Caki2 (cell line): Measurements from ENCODE around the gene RBM20. TPM values are rescaled to one million over a fixed set of nuclear protein-coding genes. Genes with fewer than 3 reads are reported as not detected.
"Not testable (repeated sequence)": the region's sequence is repeated elsewhere in the genome, so short reads cannot be mapped to it uniquely, and the experiment has no call there.

Source experiments
- DNase-seq: peaks from one replicate; pipeline ENCODE4 v3.0.0-alpha.2; 2015; ENCODE audit warnings: low read depth
- in situ Hi-C: cut with HindIII; loops from 2 replicates; pipeline ENCODE4 v1.10.0; 2016; ENCODE audit warnings: low sequenced_read_pairs, low pct_unique_long_range_greater_than_20kb, mixed read lengths
- total RNA-seq: library from RNA; depleted of rRNA; stranded (reverse); fragments of >200 nt; shearing (Covaris generic); gene quantifications from 2 replicates; pipeline ENCODE4 v1.2.3, GENCODE V29; 2014; ENCODE audit warnings: low replicate concordance

Gene RBM20
- total RNA-seq, 1 experiment from 2014 or later, result 7.7 TPM

- DNase-seq, result no peak
- in situ Hi-C loops, result no loop called here
Observed at GRCh38 chr10:110642204-110643034, 1.7 kb upstream of the RBM20 start.

- in situ Hi-C loops, result no loop called here
- no peak for DNase-seq
Observed at GRCh38 chr10:110643035-110643652, 992 bp upstream of the RBM20 start.

- peak; percentile 55 for DNase-seq
- in situ Hi-C loops, result no loop called here
Observed at GRCh38 chr10:110644598-110645462, 694 bp downstream of the RBM20 start.

- DNase-seq, result peak; percentile 57
- in situ Hi-C loops, result no loop called here
Observed at GRCh38 chr10:110646417-110647135, 2.4 kb downstream of the RBM20 start.

GRCh38 chr10:110647136-110647430 lies 2.9 kb downstream of the RBM20 start:
- in situ Hi-C loops, result no loop called here
- no peak for DNase-seq

GRCh38 chr10:110648692-110649346 lies 4.7 kb downstream of the RBM20 start:
- in situ Hi-C loops, result no loop called here
- DNase-seq, result no peak

GRCh38 chr10:110649347-110650264 lies 5.5 kb downstream of the RBM20 start:
- no peak for DNase-seq
- in situ Hi-C loops, result no loop called here

- in situ Hi-C loops, result no loop called here
- no peak for DNase-seq
Observed at GRCh38 chr10:110650265-110650668, 6.1 kb downstream of the RBM20 start.

- in situ Hi-C loops, result no loop called here
- DNase-seq, result peak; percentile 77
Observed at GRCh38 chr10:110651044-110651958, 7.2 kb downstream of the RBM20 start.

- no peak for DNase-seq
- in situ Hi-C loops, result no loop called here
Observed at GRCh38 chr10:110652475-110653118, 8.5 kb downstream of the RBM20 start.

- in situ Hi-C loops, result no loop called here
- no peak for DNase-seq
Observed at GRCh38 chr10:110655320-110655719, 11.2 kb downstream of the RBM20 start.

- no peak for DNase-seq
- in situ Hi-C loops, result no loop called here
Observed at GRCh38 chr10:110656612-110657011, 12.5 kb downstream of the RBM20 start.

GRCh38 chr10:110657973-110658691 lies 14.0 kb downstream of the RBM20 start:
- DNase-seq, result peak; percentile 82
- in situ Hi-C loops, result no loop called here

GRCh38 chr10:110659558-110659957 lies 15.4 kb downstream of the RBM20 start:
- in situ Hi-C loops, result no loop called here
- no peak for DNase-seq

- in situ Hi-C loops, DNase-seq: not testable (repeated sequence)
Observed at GRCh38 chr10:110660289-110660688, 16.2 kb downstream of the RBM20 start.
